ENCODE measurements around the gene NGLY1.

NGLY1 gene

DNA sequence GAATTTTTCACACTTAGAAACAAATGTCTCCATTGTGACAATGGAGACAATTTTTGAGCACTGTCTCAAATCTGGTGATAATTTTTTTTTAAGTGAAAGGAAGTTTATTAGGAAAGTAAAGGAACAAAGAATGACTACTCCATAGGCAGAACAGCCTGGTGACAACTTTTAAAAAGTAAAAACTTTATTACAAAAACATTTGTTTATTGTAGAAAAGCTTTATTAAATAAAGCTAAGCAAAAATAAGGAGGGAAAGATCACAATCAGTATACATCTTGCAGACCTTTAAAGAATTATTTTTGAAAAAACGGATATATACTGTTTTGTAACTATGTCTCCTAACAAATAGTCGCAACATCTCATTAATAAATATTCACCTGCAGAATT lies 6.0 kb upstream of the NGLY1 start:
- peak overlapping the region; percentile 90 for H2AFZ ChIP-seq (ENCODE audit: low read depth, low read length)
- H3K27me3 ChIP-seq (ENCODE audit: low read depth, low read length), result no peaks in the 10 kb centered on the region
- peak overlapping the region; percentile 82 for H3K4me3 ChIP-seq (ENCODE audit: low read length)
- no peaks in the 10 kb centered on the region for H3K9me3 ChIP-seq (ENCODE audit: insufficient read depth, low read length)
- H3K9ac ChIP-seq (ENCODE audit: low read length), result peak overlapping the region; percentile 81
- H3K4me2 ChIP-seq (ENCODE audit: low read length), result peak overlapping the region; percentile 73
- peak overlapping the region; percentile 78; the same call in 1 of the 2 replicates for H3K27ac ChIP-seq (ENCODE audit: low read length)
- H4K20me1 ChIP-seq (ENCODE audit: insufficient read depth, low read length), result no peaks in the 10 kb centered on the region
- TF ChIP-seq EZH2phosphoT487 (IDR thresholded peaks at IDR 0.05; ENCODE audit: low read depth), result no peak
- TF ChIP-seq, protein P1, sequence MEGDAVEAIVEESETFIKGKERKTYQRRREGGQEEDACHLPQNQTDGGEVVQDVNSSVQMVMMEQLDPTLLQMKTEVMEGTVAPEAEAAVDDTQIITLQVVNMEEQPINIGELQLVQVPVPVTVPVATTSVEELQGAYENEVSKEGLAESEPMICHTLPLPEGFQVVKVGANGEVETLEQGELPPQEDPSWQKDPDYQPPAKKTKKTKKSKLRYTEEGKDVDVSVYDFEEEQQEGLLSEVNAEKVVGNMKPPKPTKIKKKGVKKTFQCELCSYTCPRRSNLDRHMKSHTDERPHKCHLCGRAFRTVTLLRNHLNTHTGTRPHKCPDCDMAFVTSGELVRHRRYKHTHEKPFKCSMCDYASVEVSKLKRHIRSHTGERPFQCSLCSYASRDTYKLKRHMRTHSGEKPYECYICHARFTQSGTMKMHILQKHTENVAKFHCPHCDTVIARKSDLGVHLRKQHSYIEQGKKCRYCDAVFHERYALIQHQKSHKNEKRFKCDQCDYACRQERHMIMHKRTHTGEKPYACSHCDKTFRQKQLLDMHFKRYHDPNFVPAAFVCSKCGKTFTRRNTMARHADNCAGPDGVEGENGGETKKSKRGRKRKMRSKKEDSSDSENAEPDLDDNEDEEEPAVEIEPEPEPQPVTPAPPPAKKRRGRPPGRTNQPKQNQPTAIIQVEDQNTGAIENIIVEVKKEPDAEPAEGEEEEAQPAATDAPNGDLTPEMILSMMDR (IDR thresholded peaks at IDR 0.05; ENCODE audit: low read depth, low read length), result no peak
- peaks cover 15% of the 10 kb centered on the region for H3K79me2 ChIP-seq (ENCODE audit: low read length)
- H3K4me1 ChIP-seq (ENCODE audit: low read length), result peaks cover 18% of the 10 kb centered on the region
- H3K36me3 ChIP-seq (replicated peaks; ENCODE audit: low read depth, low read length), result peaks cover 5% of the 10 kb centered on the region

- Histone ChIP-seq H2AFZ (ENCODE audit: low read depth, low read length) (no peak overlapping the region), H3K4me3 (ENCODE audit: low read length) (no peak overlapping the region), H3K27ac (ENCODE audit: low read length) (no peak overlapping the region), H3K27me3 (ENCODE audit: low read depth, low read length) (no peaks in the 10 kb centered on the region), H4K20me1 (ENCODE audit: insufficient read depth, low read length) (no peaks in the 10 kb centered on the region), H3K9ac (ENCODE audit: low read length) (no peak overlapping the region), H3K4me2 (ENCODE audit: low read length) (no peak overlapping the region), H3K4me1 (ENCODE audit: low read length) (peaks cover 23% of the 10 kb centered on the region), H3K9me3 (ENCODE audit: insufficient read depth, low read length) (no peaks in the 10 kb centered on the region), H3K79me2 (ENCODE audit: low read length) (peaks cover 18% of the 10 kb centered on the region), H3K36me3 (replicated peaks; ENCODE audit: low read depth, low read length) (peaks cover 5% of the 10 kb centered on the region)
- TF ChIP-seq, protein P1 (IDR thresholded peaks at IDR 0.05; ENCODE audit: low read depth, low read length), result no peak
- TF ChIP-seq EZH2phosphoT487 (IDR thresholded peaks at IDR 0.05; ENCODE audit: low read depth), result no peak
These were observed 4.4 kb upstream of the NGLY1 start for GRCh38 chr3:25787689-25788088.

GRCh38 chr3:25785826-25786225 lies 2.6 kb upstream of the NGLY1 start:
- peaks cover 3% of the 10 kb centered on the region for H3K36me3 ChIP-seq (replicated peaks; ENCODE audit: low read depth, low read length)
- H3K27ac ChIP-seq (ENCODE audit: low read length), result no peak overlapping the region
- H3K27me3 ChIP-seq (ENCODE audit: low read depth, low read length), result no peaks in the 10 kb centered on the region
- H3K4me1 ChIP-seq (ENCODE audit: low read length), result peaks cover 34% of the 10 kb centered on the region
- H3K9me3 ChIP-seq (ENCODE audit: insufficient read depth, low read length), result no peaks in the 10 kb centered on the region
- TF ChIP-seq EZH2phosphoT487 (IDR thresholded peaks at IDR 0.05; ENCODE audit: low read depth), result no peak
- TF ChIP-seq, protein P1 (IDR thresholded peaks at IDR 0.05; ENCODE audit: low read depth, low read length), result no peak
- H3K4me2 ChIP-seq (ENCODE audit: low read length), result no peak overlapping the region
- H2AFZ ChIP-seq (ENCODE audit: low read depth, low read length), result no peak overlapping the region
- H3K4me3 ChIP-seq (ENCODE audit: low read length), result no peak overlapping the region
- H3K9ac ChIP-seq (ENCODE audit: low read length), result no peak overlapping the region
- peaks cover 29% of the 10 kb centered on the region for H3K79me2 ChIP-seq (ENCODE audit: low read length)
- peaks cover 14% of the 10 kb centered on the region for H4K20me1 ChIP-seq (ENCODE audit: insufficient read depth, low read length)

GRCh38 chr3:25784971-25785370 lies 1.7 kb upstream of the NGLY1 start:
- Histone ChIP-seq H3K36me3 (replicated peaks; ENCODE audit: low read depth, low read length) (peaks cover 10% of the 10 kb centered on the region), H3K9ac (ENCODE audit: low read length) (no peak overlapping the region), H2AFZ (ENCODE audit: low read depth, low read length) (no peak overlapping the region), H3K4me1 (ENCODE audit: low read length) (peaks cover 34% of the 10 kb centered on the region), H3K79me2 (ENCODE audit: low read length) (peaks cover 37% of the 10 kb centered on the region), H3K9me3 (ENCODE audit: insufficient read depth, low read length) (no peaks in the 10 kb centered on the region), H3K27ac (ENCODE audit: low read length) (no peak overlapping the region), H3K27me3 (ENCODE audit: low read depth, low read length) (no peaks in the 10 kb centered on the region), H3K4me3 (ENCODE audit: low read length) (no peak overlapping the region), H3K4me2 (ENCODE audit: low read length) (no peak overlapping the region), H4K20me1 (ENCODE audit: insufficient read depth, low read length) (peaks cover 23% of the 10 kb centered on the region)
- no peak for TF ChIP-seq EZH2phosphoT487 (IDR thresholded peaks at IDR 0.05; ENCODE audit: low read depth)
- TF ChIP-seq, protein P1 (IDR thresholded peaks at IDR 0.05; ENCODE audit: low read depth, low read length), result no peak
